ENCODE results near the gene LMBRD1.

GRCh38 chr6:69817358-69817757 lies 20.5 kb upstream of the LMBRD1 start:
- TF ChIP-seq CTCF (optimal IDR thresholded peaks at IDR 0.05 in 1 of 3, IDR thresholded peaks at IDR 0.05 in 1 of 3, conservative IDR thresholded peaks at IDR 0.05 in 1 of 3; ENCODE audit: extremely low read depth in 1 of 3, insufficient read depth in 2 of 3, low read length in 3 of 3) = no peak
- TF ChIP-seq EZH2 (IDR thresholded peaks at IDR 0.05; ENCODE audit: low read length) = no peak
